NOMO-1 treated with dmso at 0.1 percent for 144 hours (cell line): Measurements from ENCODE around the gene ATP2C1.
"Not testable (repeated sequence)": the region's sequence is repeated elsewhere in the genome, so short reads cannot be mapped to it uniquely, and the experiment has no call there.

Experiments
- DNase-seq: peaks from one replicate; lab custom pipeline; 2025; ENCODE audit not compliant: unreplicated experiment; lab: John Stamatoyannopoulos, UW

ATP2C1 gene, protein sequence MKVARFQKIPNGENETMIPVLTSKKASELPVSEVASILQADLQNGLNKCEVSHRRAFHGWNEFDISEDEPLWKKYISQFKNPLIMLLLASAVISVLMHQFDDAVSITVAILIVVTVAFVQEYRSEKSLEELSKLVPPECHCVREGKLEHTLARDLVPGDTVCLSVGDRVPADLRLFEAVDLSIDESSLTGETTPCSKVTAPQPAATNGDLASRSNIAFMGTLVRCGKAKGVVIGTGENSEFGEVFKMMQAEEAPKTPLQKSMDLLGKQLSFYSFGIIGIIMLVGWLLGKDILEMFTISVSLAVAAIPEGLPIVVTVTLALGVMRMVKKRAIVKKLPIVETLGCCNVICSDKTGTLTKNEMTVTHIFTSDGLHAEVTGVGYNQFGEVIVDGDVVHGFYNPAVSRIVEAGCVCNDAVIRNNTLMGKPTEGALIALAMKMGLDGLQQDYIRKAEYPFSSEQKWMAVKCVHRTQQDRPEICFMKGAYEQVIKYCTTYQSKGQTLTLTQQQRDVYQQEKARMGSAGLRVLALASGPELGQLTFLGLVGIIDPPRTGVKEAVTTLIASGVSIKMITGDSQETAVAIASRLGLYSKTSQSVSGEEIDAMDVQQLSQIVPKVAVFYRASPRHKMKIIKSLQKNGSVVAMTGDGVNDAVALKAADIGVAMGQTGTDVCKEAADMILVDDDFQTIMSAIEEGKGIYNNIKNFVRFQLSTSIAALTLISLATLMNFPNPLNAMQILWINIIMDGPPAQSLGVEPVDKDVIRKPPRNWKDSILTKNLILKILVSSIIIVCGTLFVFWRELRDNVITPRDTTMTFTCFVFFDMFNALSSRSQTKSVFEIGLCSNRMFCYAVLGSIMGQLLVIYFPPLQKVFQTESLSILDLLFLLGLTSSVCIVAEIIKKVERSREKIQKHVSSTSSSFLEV

DNA sequence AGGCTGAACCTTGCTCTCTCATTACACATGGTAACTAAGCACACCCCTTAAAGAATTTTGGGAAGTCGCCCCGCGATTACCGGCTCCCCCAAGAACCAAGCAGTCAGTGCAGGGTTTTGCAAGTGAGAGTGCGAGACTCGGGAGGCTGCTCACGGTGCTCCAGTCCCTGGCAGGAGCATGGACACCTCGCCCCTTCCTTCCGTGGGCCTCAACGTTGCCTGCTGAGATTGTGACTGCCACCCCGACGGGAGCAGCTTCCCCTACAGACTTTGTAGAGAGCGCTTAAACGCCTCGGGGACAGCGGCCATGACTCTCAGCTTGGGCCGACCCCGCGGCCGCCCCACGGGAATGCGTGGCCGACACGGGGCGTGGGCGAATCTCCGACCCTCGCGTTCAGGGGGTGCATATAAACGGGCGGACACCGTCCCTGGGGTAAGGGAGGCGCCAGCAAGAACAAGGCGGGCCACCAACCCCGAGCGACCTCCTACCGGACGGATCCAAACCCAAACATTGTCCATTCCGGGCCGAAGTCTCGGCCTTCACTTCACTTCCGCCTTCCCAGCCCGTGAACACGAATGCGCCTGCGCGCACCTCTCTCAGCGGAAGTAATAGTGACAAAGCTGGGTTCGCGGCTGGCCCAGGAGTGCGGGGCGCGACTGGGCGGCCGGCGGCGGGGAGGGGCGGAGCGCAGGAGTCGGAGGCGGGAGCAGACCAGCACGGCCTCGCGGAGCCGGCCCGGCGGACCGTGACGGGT lies at the start of gene ATP2C1:
TSS of gene ATP2C1 (plus strand) at position 709 of the 754 bp plus-strand sequence. CDS start 686 bp downstream, outside the sequence.
- DNase-seq: peak; percentile 97

DNA sequence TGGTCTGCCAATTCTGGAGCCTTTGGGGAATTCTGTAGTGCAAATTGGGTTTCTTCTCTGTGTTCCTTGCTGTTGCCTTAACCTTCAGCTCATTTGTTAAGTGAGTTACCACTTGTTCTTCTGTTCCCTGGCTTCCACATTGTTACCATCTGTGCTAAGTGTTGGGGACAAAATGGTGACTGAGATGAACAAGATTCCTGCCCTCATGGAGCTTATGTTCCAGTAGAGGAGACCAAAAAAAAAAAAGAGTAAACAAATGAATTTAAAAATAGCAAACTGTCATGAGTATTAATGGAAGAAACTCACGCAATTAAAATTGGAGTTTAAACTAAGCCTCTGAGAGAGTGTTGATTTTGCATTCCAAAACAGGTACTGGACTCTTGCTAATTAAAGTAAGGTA lies 49.4 kb upstream of the ATP2C1 start:
- no peak for DNase-seq

DNA sequence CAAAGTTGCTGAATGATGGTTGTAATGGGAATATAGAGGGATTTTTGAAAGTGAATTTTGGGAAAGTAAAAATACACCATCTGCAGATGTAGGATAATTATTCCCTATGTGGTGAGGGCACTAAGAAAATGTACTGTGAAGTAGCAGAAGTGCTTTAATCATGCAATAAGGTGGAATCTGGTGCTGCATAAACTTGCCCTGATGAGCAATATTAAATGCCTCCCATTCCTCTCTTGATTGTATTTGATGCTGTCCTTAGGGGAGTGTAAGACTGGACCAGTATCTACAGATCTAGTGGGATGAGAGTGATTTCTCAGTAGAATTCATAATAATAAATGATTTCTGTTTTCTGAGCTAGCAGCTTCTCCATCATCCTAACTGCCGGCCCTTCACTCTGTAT lies 47.7 kb upstream of the ATP2C1 start:
- DNase-seq: no peak

DNA sequence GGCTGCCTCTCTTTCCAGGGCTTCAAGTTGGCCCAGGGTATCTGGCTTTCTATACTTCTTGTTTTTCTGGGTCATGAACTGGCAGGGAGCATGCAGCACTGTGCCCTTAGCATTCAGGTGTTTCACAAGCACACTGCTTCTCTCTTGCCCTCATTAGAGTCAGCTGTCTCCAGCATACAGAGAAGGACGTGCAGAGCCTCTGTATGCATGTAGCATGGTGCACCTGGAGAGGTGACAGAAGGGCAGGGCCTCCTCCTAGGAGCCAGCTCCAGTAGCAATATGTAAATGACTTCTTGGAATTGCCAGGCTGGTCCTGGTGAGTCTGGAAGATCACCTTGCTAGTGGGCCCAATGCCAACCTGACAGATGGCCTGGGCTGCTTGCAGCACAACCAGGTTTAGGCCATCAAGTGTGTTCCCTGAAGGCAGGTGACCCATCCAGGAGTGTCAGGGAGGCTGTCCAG lies 44.8 kb upstream of the ATP2C1 start:
- no peak for DNase-seq

DNA sequence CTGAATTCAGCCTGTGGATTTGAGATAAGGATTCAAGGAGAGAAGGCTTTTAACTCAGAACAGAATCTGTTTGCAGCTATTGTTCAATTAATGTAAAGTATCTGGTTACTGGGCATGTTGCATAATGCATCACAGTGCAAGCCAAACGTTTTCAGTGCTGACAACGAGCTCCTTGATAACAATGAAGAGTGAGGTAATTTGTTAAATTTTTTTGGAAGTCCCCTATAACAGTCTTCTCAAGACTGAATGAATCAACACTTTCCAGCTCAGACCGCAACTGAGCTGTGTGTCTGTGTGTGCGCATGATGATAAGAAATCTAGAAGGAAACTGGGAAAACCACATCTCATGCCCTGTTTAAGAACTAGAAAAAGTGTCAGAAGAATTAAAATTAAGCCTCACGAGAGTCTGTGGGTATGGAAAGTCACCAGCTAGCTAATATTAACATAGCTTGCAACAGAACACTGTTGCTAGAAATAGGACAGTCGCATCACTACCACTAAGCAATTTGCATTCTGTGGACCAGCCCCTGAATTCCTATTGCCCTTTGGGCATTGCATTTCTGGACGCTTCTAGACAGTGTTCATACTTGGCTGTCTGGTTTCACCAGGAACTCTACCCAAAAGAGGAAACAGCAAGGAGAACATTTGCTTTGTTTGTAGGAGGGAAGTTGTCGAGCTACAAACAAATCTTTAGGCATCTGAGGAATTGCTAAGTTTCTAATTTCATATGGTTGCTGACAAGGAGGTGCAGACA lies 43.7 kb upstream of the ATP2C1 start:
- DNase-seq: peak; percentile 63

DNA sequence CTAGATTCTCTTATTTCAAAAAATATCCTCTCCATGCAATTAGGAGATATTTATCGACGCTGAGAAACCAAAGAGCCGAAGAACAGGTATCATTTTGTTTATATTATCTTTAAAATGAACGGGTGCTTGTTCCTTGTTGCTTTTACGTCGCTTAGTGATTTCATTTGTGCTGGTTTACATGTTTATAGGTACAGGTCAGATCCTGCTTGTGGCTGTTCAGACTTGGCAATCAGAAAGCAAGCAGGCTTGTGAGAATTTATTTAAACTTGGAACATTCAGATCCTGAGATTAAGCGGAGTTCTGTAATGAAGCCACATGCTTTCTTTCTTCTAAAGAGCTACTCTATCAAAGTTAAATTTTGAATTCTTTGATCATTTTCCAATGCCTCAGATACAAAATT lies 43.0 kb upstream of the ATP2C1 start:
- no peak for DNase-seq

DNA sequence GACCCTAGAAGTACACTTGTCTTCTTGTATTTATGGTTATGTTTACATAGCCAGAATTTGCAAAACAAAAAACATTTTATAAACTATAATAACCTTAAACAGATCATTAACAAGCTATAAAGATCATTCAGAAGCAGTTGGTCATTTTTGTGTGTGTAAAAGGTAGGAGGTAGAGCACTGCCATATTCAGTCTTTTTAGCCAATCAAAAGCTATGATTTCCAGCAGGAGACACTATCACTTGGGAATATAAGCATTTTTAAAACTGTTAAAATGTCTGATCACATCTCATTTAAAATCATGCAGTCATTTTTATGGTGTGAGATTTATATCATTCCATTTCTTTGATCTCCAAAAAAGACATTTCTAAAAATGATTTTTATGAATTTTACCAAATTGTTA lies 42.6 kb upstream of the ATP2C1 start:
- no peak for DNase-seq

DNA sequence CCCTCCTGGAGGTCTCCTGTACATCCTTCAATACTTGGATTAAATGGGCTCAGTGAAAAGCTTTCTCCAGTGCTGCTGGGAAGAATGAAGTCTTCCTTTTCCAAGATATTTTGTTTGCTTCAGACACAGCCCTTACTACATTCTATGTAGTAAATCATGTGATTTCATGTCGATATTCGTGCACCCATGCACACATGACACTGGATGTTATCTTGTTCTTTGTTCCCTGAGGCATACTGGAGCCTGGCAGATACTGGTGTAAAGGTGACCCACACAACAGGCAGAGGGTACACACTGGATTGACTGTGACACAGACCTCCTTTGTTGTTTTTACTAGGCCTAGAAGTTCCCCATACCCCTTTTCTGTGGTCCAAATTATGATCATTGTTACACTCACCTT lies 40.3 kb upstream of the ATP2C1 start:
- DNase-seq: no peak

DNA sequence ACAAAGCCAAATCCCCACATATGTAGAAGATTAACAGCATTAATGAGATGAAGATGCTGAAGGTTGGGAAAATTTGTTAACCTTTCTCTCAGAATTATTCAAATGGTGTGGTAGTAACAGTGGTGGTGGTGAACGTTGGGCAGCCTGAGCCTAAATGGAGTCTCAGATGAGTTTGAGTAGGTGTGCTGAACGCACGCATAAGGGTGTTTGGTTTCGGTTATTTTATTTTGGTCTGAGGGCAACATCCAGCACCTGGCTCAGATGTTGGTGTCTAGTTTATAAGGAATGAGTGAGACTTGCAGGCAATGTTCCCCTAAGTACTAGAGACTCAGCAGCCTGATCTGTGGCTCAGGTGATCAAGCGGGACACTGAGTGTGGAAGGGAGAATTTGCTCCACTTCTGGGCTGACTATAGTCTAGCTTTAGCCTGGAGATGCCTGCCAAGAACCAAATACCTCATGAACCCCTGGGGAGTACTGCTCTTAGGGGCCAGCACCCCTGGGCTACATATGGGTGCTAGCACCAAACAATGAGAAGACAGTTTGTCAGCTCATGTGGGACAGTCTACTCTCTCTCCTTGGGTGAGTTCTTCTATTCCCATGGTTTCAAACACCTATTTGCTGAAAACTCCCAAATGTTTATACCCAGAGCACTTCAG lies 39.5 kb upstream of the ATP2C1 start:
- DNase-seq: no peak

DNA sequence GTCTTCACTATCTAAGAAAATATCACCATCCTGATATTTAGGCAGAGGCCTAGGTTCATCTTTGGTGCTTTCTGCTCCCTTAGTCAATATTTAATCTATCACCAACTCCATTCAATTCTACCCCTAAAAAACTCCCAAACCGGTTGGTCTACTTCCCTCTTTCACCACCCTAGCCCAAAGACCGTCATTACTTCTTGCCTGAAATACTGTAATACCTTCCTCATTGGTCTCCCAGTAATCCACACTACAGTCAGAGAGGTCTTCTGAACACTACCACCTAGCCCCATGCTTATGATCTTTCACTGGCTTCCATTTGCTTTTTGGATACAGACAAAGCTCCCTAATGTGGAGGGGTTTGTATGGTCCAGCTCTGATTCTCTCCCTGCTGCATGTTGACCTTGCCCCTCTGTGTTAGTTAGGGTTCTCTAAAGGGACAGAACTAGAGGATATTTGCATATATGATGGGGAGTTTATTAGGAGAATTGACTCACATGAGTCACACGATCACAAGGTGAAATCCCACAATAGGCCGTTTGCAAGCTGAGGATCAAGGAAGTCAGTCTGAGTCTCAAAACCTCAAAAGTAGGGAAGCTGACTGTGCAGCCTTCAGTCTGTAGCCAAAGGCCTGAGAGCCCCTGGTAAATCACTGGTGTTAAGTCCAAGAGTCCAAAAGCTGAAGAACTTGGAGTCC lies 36.4 kb upstream of the ATP2C1 start:
- no peak for DNase-seq

DNA sequence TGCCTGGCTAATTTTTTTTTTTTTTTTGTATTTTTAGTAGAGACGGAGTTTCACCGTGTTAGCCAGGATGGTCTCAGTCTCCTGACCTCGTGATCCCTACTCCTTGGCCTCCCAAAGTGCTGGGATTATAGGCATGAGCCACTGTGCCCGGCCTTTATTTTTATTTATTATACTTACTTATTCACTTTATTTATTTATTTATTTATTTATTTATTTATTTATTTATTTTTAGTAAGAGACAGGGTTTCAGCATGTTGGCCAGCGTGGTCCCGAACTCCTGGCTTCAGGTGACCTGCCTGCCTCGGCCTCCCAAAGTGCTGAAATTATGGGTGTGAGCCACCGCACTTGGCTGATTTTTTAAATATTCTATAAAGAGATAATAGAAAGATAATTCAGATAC lies 31.8 kb upstream of the ATP2C1 start:
- DNase-seq: not testable (repeated sequence)

DNA sequence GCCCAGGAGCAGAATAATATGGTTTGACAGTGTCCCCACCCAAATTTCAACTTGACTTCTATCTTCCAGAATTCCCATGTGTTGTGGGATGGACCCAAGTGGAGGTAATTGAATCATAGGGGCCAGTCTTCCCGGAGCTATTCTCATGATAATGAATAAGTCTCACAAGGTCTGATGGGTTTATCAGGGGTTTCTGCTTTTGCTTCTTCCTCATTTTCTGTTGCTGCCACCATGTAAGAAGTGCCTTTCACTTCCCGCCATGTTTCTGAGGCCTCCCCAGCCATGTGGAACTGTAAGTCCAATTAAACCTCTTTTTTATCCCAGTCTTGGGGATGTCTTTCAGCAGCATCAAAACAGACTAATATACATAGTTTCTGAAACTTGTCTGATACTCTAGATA lies 28.4 kb upstream of the ATP2C1 start:
- DNase-seq: no peak

DNA sequence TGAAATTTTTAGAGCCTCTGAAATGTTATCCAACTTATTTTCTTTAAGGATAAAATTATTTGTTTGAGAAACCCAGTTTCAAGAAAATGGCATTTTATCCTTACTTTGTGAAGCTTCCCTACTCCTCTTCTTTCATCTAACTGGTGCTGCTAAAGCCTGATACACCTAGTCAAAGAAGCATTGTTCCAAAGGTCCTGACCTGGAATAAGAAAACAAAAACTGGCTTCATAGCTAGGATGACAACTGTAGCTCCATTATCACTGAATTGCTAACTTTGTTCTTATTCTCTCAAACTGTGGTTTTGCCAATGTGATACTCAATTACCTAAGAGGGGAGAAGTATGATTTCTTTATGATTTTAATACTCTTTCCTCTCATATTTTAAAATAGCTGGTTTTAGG lies 27.6 kb upstream of the ATP2C1 start:
- no peak for DNase-seq

DNA sequence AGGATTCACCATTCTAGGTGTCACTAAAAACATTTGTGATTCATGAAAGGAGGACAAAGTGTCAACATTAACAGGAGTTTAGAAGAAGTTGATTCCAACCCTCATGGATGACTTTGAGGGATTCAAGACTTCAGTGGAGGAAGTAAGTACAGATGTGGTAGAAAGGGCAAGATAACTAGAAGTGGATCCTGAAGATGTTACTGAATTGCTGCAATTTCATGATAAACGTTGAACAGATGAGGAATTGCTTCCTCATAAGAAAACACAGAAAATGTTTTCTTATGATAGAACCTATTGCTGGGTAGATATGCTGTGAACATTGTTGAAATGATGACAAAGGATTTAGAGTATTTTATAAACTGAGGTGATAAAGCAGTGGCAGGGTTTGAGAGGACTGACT lies 23.5 kb upstream of the ATP2C1 start:
- no peak for DNase-seq

DNA sequence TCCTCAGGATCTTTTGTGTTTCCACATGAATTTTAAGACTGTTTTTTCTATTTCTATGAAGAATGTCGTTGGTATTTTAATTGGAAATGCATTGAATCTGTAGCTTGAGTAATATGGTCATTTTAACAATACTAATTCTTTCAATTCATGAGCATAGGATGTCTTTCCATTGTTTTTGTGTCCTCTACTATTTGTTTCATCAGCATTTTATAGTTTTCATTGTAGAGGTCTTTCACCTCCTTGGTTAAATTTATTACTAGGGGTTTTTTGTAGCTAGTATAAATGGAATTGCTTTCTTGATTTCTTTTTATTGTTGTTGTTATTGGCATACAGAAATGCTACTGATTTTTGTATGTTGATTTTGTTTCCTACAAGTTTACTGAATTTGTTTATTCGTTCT lies 17.3 kb upstream of the ATP2C1 start:
- DNase-seq: no peak

DNA sequence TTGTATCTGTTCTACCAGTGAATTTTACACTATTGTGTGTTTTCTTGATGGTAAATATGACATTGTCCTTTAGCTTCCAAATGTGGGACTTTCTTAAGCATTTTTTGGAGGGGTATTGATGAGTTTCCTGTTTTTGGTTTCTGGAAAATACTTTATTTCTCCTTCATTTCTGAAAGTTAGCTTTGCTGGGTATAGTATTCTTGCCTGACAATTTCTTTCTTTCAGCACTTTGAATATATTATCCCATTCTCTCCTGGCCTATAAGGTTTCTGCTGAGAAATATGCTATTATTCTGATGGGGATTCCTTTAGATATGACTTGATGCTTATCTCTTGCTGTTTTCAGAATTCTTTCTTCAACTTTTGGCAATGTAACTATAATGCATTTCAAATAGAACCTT lies 15.4 kb upstream of the ATP2C1 start:
- DNase-seq: no peak

DNA sequence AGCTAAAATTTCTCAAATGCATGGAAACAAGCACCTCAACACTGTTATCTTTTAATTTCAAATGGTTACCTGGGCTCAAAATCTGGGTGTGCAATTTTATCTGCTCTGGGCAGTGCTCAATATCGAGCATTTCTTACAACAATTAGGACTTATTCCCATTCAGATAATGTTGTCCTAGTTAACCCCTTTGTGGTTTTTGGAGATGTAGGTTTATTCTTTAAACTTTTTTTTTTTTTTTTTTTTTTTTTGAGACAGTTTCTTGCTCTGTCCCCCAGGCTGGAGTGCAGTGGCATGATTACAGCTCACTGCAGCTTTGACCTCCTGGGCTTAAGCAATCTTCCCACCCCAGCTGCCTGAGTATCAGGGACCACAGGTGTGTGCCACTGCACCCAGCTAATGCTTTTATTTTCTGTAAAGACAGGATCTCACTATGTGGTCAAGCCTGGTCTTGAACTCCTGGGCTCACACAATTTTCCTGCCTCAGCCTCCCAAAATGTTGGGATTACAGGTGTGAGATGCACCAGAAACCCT lies 4.4 kb upstream of the ATP2C1 start:
- no peak for DNase-seq

DNA sequence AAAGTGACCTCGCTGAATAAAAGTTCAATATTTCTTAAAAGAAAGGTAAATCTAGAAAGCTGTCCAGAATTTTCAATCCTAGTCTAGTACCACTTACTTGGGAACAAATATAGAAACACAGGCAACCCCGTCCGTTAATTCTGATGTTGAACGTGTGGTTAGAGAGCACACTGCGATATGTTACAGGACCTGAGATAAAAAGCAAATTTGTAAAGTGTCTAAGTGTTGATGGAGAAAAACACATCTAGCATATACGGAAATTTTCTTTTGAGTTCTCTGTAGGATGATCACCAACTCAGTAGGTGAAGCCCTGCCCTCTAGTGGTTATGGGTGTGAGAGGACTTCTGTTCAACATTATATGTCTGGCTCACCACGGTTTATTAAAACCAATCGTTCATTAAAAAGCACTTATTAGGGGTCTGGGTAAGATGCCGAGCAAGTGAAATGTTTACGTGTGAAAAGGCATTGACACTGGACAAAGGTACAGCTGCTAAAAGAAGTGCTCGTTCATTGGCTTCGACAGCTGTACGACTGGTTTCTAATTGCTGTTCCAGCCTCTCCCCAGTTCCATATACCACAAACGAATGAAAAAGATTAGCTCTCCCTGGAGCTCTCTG lies 1.0 kb upstream of the ATP2C1 start:
- DNase-seq: peak; percentile 76
